ENCODE data around the gene MGAT5.

The MGAT5 gene

GRCh38 chr2:134479696-134480330, 225.9 kb downstream of the MGAT5 start:
- no peak for DNase-seq

- DNase-seq: no peak
Observed at GRCh38 chr2:134482131-134482723, 228.4 kb downstream of the MGAT5 start.

- DNase-seq: no peak
Observed at GRCh38 chr2:134482766-134483340, 229.0 kb downstream of the MGAT5 start.

GRCh38 chr2:134489732-134490384, 236.0 kb downstream of the MGAT5 start:
- no peak for DNase-seq

GRCh38 chr2:134490559-134490958, 236.7 kb downstream of the MGAT5 start:
- no peak for DNase-seq

GRCh38 chr2:134491022-134491421, 237.2 kb downstream of the MGAT5 start:
- no peak for DNase-seq

GRCh38 chr2:134491771-134492441, 238.0 kb downstream of the MGAT5 start:
- DNase-seq: no peak

GRCh38 chr2:134493797-134494196, 239.9 kb downstream of the MGAT5 start:
- DNase-seq: no peak

GRCh38 chr2:134498654-134499053, 244.8 kb downstream of the MGAT5 start:
- DNase-seq: no peak

- DNase-seq: no peak
Observed at GRCh38 chr2:134499307-134499926, 245.5 kb downstream of the MGAT5 start.

- DNase-seq: no peak
Observed at GRCh38 chr2:134500211-134500935, 246.5 kb downstream of the MGAT5 start.

- no peak for DNase-seq
Observed at GRCh38 chr2:134501476-134502091, 247.7 kb downstream of the MGAT5 start.

- no peak for DNase-seq
Observed at GRCh38 chr2:134502104-134502503, 248.2 kb downstream of the MGAT5 start.
